Measurements from ENCODE around the gene SPNS3.

The SPNS3 gene

GRCh38 chr17:4474093-4474492 is 40.4 kb downstream of the SPNS3 start:
- in situ Hi-C loops (cut with MboI; ENCODE audit: low sequenced_read_pairs, unreplicated experiment): no loop called here
- no peak for TF ChIP-seq CTCF (IDR thresholded peaks at IDR 0.05; ENCODE audit: borderline replicate concordance, control extremely low read depth, extremely low read depth, insufficient read depth, missing control alignments)
- DNase-seq (ENCODE audit: low spot score): no peak

- no peak for TF ChIP-seq CTCF (IDR thresholded peaks at IDR 0.05; ENCODE audit: borderline replicate concordance, control extremely low read depth, extremely low read depth, insufficient read depth, missing control alignments)
- in situ Hi-C loops (cut with MboI; ENCODE audit: low sequenced_read_pairs, unreplicated experiment): no loop called here
- DNase-seq (ENCODE audit: low spot score): no peak
These were observed 41.3 kb downstream of the SPNS3 start for GRCh38 chr17:4475001-4475400.

GRCh38 chr17:4475463-4475862 is 41.7 kb downstream of the SPNS3 start:
- in situ Hi-C loops (cut with MboI; ENCODE audit: low sequenced_read_pairs, unreplicated experiment): no loop called here

GRCh38 chr17:4476017-4476416 is 42.3 kb downstream of the SPNS3 start:
- TF ChIP-seq CTCF (IDR thresholded peaks at IDR 0.05; ENCODE audit: borderline replicate concordance, control extremely low read depth, extremely low read depth, insufficient read depth, missing control alignments): no peak
- no peak for DNase-seq (ENCODE audit: low spot score)
- in situ Hi-C loops (cut with MboI; ENCODE audit: low sequenced_read_pairs, unreplicated experiment): no loop called here

More at GRCh38 chr17:4475463-4475862, 41.7 kb downstream of the SPNS3 start:
- DNase-seq (ENCODE audit: low spot score): no peak
- TF ChIP-seq CTCF (IDR thresholded peaks at IDR 0.05; ENCODE audit: borderline replicate concordance, control extremely low read depth, extremely low read depth, insufficient read depth, missing control alignments): no peak

GRCh38 chr17:4476511-4477070 is 42.9 kb downstream of the SPNS3 start:
- in situ Hi-C loops (cut with MboI; ENCODE audit: low sequenced_read_pairs, unreplicated experiment): no loop called here
- no peak for TF ChIP-seq CTCF (IDR thresholded peaks at IDR 0.05; ENCODE audit: borderline replicate concordance, control extremely low read depth, extremely low read depth, insufficient read depth, missing control alignments)
- DNase-seq (ENCODE audit: low spot score): no peak

- in situ Hi-C loops (cut with MboI; ENCODE audit: low sequenced_read_pairs, unreplicated experiment): no loop called here
- no peak for DNase-seq (ENCODE audit: low spot score)
- TF ChIP-seq CTCF (IDR thresholded peaks at IDR 0.05; ENCODE audit: borderline replicate concordance, control extremely low read depth, extremely low read depth, insufficient read depth, missing control alignments): no peak
These were observed 43.6 kb downstream of the SPNS3 start for GRCh38 chr17:4477255-4477791.

Data from GM13976 (cell line).